Stimulated activated CD8-positive, alpha-beta memory T cell treated with anti-CD3 and anti-CD28 coated beads, Interleukin-7, amount 100 ng/mL, for 1 hour (primary cell): ENCODE results near the gene FGFR1OP2.

Experiments
- DNase-seq, 2 donors: peaks; one replicate each; pipeline ENCODE4 v3.0.0-alpha.2; 2020; ENCODE audit warnings: low read depth in 2 of 2

Gene FGFR1OP2

GRCh38 chr12:27003421-27004381 is 65.4 kb downstream of the FGFR1OP2 start:
- DNase-seq: no peak

GRCh38 chr12:27005495-27005894 is 67.2 kb downstream of the FGFR1OP2 start:
- no peak for DNase-seq

GRCh38 chr12:27006797-27007467 is 68.7 kb downstream of the FGFR1OP2 start:
- DNase-seq: no peak

- DNase-seq: no peak
Measured at GRCh38 chr12:27008081-27008480, 69.8 kb downstream of the FGFR1OP2 start.

- no peak for DNase-seq
Measured at GRCh38 chr12:27009881-27010301, 71.6 kb downstream of the FGFR1OP2 start.

GRCh38 chr12:27012239-27012981 is 74.1 kb downstream of the FGFR1OP2 start:
- no peak for DNase-seq

GRCh38 chr12:27012982-27013255 is 74.6 kb downstream of the FGFR1OP2 start:
- no peak for DNase-seq

GRCh38 chr12:27013611-27014084 is 75.4 kb downstream of the FGFR1OP2 start:
- no peak for DNase-seq

- DNase-seq: peak; percentile 90 to 92
Measured at GRCh38 chr12:27014085-27014858, 76.0 kb downstream of the FGFR1OP2 start, which contains the start of gene TM7SF3. Gene TM7SF3, minus strand, starts transcription at chr12:27014384. Its CDS starts 216 bp downstream, at chr12:27014168.

- DNase-seq: no peak
Measured at GRCh38 chr12:27014859-27015729, 76.8 kb downstream of the FGFR1OP2 start.

GRCh38 chr12:27015730-27016076 is 77.4 kb downstream of the FGFR1OP2 start:
- DNase-seq: no peak
